CD4-positive, alpha-beta memory T cell (primary cell): Measurements from ENCODE around the gene JPH4. TPM values are rescaled to one million over a fixed set of nuclear protein-coding genes. Genes with fewer than 3 reads are reported as not detected.

Source experiments
- CTCF ChIA-PET: fragments of 350-600 bp; sonication (Branson Sonifier 250); formaldehyde crosslinking; loops from one replicate; lab custom pipeline; 2021; ENCODE audit warnings: inconsistent platforms; ENCODE audit not compliant: partially characterized antibody; lab: Charles Lee
- POLR2A ChIA-PET: fragments of 350-600 bp; sonication (Branson Sonifier 250); formaldehyde crosslinking; loops from one replicate; lab custom pipeline; 2021; ENCODE audit not compliant: partially characterized antibody; lab: Charles Lee
- DNase-seq, 5 donors: peaks; one replicate each; pipeline versions ENCODE4 v3.0.0 to v3.0.0-alpha.2; 2020 to 2022; ENCODE audit warnings: mixed read lengths in 1 of 5
- H3K27ac ChIP-seq: one replicate; pipeline ENCODE4 v1.7.0; 2013; ENCODE audit warnings: low read depth, low read length
- H3K27me3 ChIP-seq: 2 replicates; pipeline ENCODE4 v1.7.0; 2013; ENCODE audit warnings: mild to moderate bottlenecking, low read length, moderate library complexity; ENCODE audit not compliant: insufficient read depth
- H3K36me3 ChIP-seq: 2 replicates; pipeline ENCODE4 v1.7.0; 2013; ENCODE audit warnings: mild to moderate bottlenecking, low read length, moderate library complexity; ENCODE audit not compliant: insufficient read depth
- H3K4me1 ChIP-seq: 2 replicates; pipeline ENCODE4 v1.7.0; 2013; ENCODE audit warnings: mild to moderate bottlenecking, low read length, moderate library complexity; ENCODE audit not compliant: insufficient read depth
- H3K4me3 ChIP-seq, 2 donors: one replicate each; pipeline ENCODE4 v1.7.0; 2013; ENCODE audit warnings: low read length in 2 of 2, mild to moderate bottlenecking in 1 of 2
- H3K9me3 ChIP-seq, 2 donors: one replicate each; pipeline ENCODE4 v1.7.0; 2013; ENCODE audit warnings: low read length in 2 of 2, control low read depth in 1 of 2; ENCODE audit not compliant: control insufficient read depth in 1 of 2
- H3K27ac Mint-ChIP-seq, 7 donors: one replicate each; pipeline ENCODE4 v1.8.0; 2020 to 2021; ENCODE audit warnings: mixed read lengths in 7 of 7, mild to moderate bottlenecking in 6 of 7, inconsistent platforms in 3 of 7, moderate library complexity in 3 of 7
- H3K27me3 Mint-ChIP-seq, 2 donors: one replicate each; pipeline ENCODE4 v1.8.0; 2020 to 2021; ENCODE audit warnings: mixed read lengths in 2 of 2
- H3K36me3 Mint-ChIP-seq, 2 donors: one replicate each; pipeline ENCODE4 v1.8.0; 2020 to 2021; ENCODE audit warnings: mixed read lengths in 2 of 2, inconsistent platforms in 1 of 2, mild to moderate bottlenecking in 1 of 2
- H3K4me1 Mint-ChIP-seq, 4 donors: one replicate each; pipeline ENCODE4 v1.8.0; 2020 to 2021; ENCODE audit warnings: mixed read lengths in 4 of 4, mild to moderate bottlenecking in 1 of 4
- H3K4me3 Mint-ChIP-seq, 8 donors: one replicate each; pipeline ENCODE4 v1.8.0; 2020 to 2021; ENCODE audit warnings: mixed read lengths in 8 of 8, mild to moderate bottlenecking in 7 of 8, moderate library complexity in 6 of 8, inconsistent platforms in 3 of 8
- H3K9me3 Mint-ChIP-seq, 8 donors: one replicate each; pipeline ENCODE4 v1.8.0; 2020 to 2021; ENCODE audit warnings: mixed read lengths in 8 of 8, mild to moderate bottlenecking in 5 of 8, inconsistent platforms in 3 of 8, moderate library complexity in 1 of 8
- intact Hi-C: fragments of 100-400 bp; cut with micrococcal nuclease; formaldehyde crosslinking; loops from one replicate; pipeline ENCODE4 v1.15.1; 2023
- polyA plus RNA-seq, 2 donors: library from polyadenylated mRNA; unstranded; fragments of 300-500 nt; fragmentation: Illumina TruSeq; gene quantifications; one replicate each; pipeline ENCODE4 v1.2.3, GENCODE V29; 2021
- total RNA-seq, 2 experiments: library from RNA; stranded (reverse); gene quantifications; one replicate each; pipeline ENCODE4 v1.2.3, GENCODE V29; 2021

The JPH4 gene
- total and polyA plus RNA-seq, 4 experiments from 2014 or later = 0.08 TPM; not detected in 3

GRCh38 chr14:23565626-23566025 lies 13.0 kb downstream of the JPH4 start:
- no peaks in the 10 kb centered on the region for H3K9me3 ChIP-seq
- no peaks in the 10 kb centered on the region for H3K9me3 Mint-ChIP-seq
- POLR2A ChIA-PET = interaction anchor here (1.0 to 5.2 kb wide), 5 partner anchors 8 to 549 kb away, joined by 3 to 44 read pairs (median 5); partner anchors contain the start of genes DCAF11, NRL and THTPA
- no peaks in the 10 kb centered on the region for H3K27me3 Mint-ChIP-seq
- H3K27ac Mint-ChIP-seq = peak overlapping the region in 3 of 7 donors; percentile 55 to 61 (median 57)
- no peak overlapping the region for H3K27ac ChIP-seq
- CTCF ChIA-PET = interaction anchor here (4.6 to 9.5 kb wide), 2 partner anchors 8 to 88 kb away, joined by 24 to 174 read pairs; partner anchors contain the start of gene THTPA
- intact Hi-C loops = loop anchor here (2.0 to 5.0 kb wide), 2 partner anchors 97 to 867 kb away; partner anchors contain the start of gene NGDN
- peaks cover 49% of the 10 kb centered on the region for H3K36me3 ChIP-seq
- peaks cover 24 to 55% (median 38%) of the 10 kb centered on the region in 4 donors for H3K4me1 Mint-ChIP-seq
- H3K27me3 ChIP-seq = no peaks in the 10 kb centered on the region
- no peak overlapping the region for H3K4me3 ChIP-seq
- peak overlapping the region in 5 of 8 donors; percentile 17 to 43 (median 32) for H3K4me3 Mint-ChIP-seq
- no peak for DNase-seq
- peaks cover 22% of the 10 kb centered on the region for H3K4me1 ChIP-seq
- H3K36me3 Mint-ChIP-seq = peaks cover 23 to 49% of the 10 kb centered on the region in 2 donors

- H3K27me3 Mint-ChIP-seq = no peaks in the 10 kb centered on the region
- no peak overlapping the region for H3K27ac ChIP-seq
- H3K4me1 Mint-ChIP-seq = peaks cover 24 to 55% (median 38%) of the 10 kb centered on the region in 4 donors
- no peaks in the 10 kb centered on the region for H3K27me3 ChIP-seq
- intact Hi-C loops = loop anchor here (5.0 kb wide), 1 partner anchor 867 kb away; no protein-coding TSS in a partner anchor
- peaks cover 54% of the 10 kb centered on the region for H3K36me3 ChIP-seq
- H3K4me1 ChIP-seq = peaks cover 22% of the 10 kb centered on the region
- DNase-seq = no peak
- CTCF ChIA-PET = interaction anchor here (1.8 to 9.5 kb wide), 2 partner anchors 10 to 88 kb away, joined by 4 to 174 read pairs; no protein-coding TSS in a partner anchor
- H3K9me3 ChIP-seq = no peaks in the 10 kb centered on the region
- peak overlapping the region in 3 of 7 donors; percentile 12 to 63 (median 32) for H3K27ac Mint-ChIP-seq
- H3K36me3 Mint-ChIP-seq = peaks cover 27 to 54% of the 10 kb centered on the region in 2 donors
- no peaks in the 10 kb centered on the region for H3K9me3 Mint-ChIP-seq
- no peak overlapping the region for H3K4me3 ChIP-seq
- peak overlapping the region in 3 of 8 donors; percentile 42 to 52 (median 45) for H3K4me3 Mint-ChIP-seq
- POLR2A ChIA-PET = interaction anchor here (1.0 to 5.2 kb wide), 3 partner anchors 7 to 90 kb away, joined by 3 to 44 read pairs (median 19); no protein-coding TSS in a partner anchor
Observed at GRCh38 chr14:23564876-23565275, 13.7 kb downstream of the JPH4 start.

GRCh38 chr14:23564181-23564812 lies 14.3 kb downstream of the JPH4 start:
- Histone ChIP-seq H3K9me3 (no peaks in the 10 kb centered on the region), H3K4me1 (peaks cover 27% of the 10 kb centered on the region), H3K4me3 (no peak overlapping the region), H3K27me3 (no peaks in the 10 kb centered on the region), H3K36me3 (peaks cover 59% of the 10 kb centered on the region), H3K27ac (no peak overlapping the region)
- H3K9me3 Mint-ChIP-seq = no peaks in the 10 kb centered on the region
- H3K27ac Mint-ChIP-seq = peak overlapping the region in 2 of 7 donors; percentile 59 to 63
- no peaks in the 10 kb centered on the region for H3K27me3 Mint-ChIP-seq
- peaks cover 24 to 53% (median 38%) of the 10 kb centered on the region in 4 donors for H3K4me1 Mint-ChIP-seq
- peak overlapping the region in 3 of 8 donors; percentile 56 to 74 (median 63) for H3K4me3 Mint-ChIP-seq
- intact Hi-C loops = no loop called here
- POLR2A ChIA-PET = interaction anchor here (3.5 to 5.2 kb wide), 2 partner anchors 6 to 86 kb away, joined by 19 to 44 read pairs; no protein-coding TSS in a partner anchor
- CTCF ChIA-PET = interaction anchor here (1.7 to 9.5 kb wide), 4 partner anchors 10 to 87 kb away, joined by 4 to 174 read pairs (median 46); no protein-coding TSS in a partner anchor
- peaks cover 32 to 60% of the 10 kb centered on the region in 2 donors for H3K36me3 Mint-ChIP-seq
- DNase-seq = no peak

- H3K9me3 Mint-ChIP-seq = no peaks in the 10 kb centered on the region
- intact Hi-C loops = loop anchor here (2.0 kb wide), 1 partner anchor 235 kb away; no protein-coding TSS in a partner anchor
- Histone ChIP-seq H3K9me3 (no peaks in the 10 kb centered on the region), H3K4me3 (no peak overlapping the region), H3K36me3 (peaks cover 65% of the 10 kb centered on the region), H3K27me3 (no peaks in the 10 kb centered on the region), H3K4me1 (peaks cover 28% of the 10 kb centered on the region), H3K27ac (no peak overlapping the region)
- DNase-seq = no peak
- ChIA-PET CTCF (interaction anchor here (0.9 to 9.5 kb wide), 13 partner anchors 8 to 261 kb away, joined by 3 to 174 read pairs (median 4); partner anchors contain the start of genes PABPN1 and PPP1R3E), POLR2A (interaction anchor here (1.3 to 3.5 kb wide), 3 partner anchors 12 to 518 kb away, joined by 4 to 19 read pairs (median 9); partner anchors contain the start of gene ZFHX2)
- peaks cover 32 to 62% of the 10 kb centered on the region in 2 donors for H3K36me3 Mint-ChIP-seq
- peak overlapping the region in 3 of 7 donors; percentile 59 to 65 (median 62) for H3K27ac Mint-ChIP-seq
- no peaks in the 10 kb centered on the region for H3K27me3 Mint-ChIP-seq
- H3K4me1 Mint-ChIP-seq = peaks cover 22 to 48% (median 33%) of the 10 kb centered on the region in 4 donors
- H3K4me3 Mint-ChIP-seq = peak overlapping the region in 1 of 8 donors; percentile 74
Observed at GRCh38 chr14:23563473-23564180, 15.0 kb downstream of the JPH4 start.

- Histone ChIP-seq H3K27me3 (no peaks in the 10 kb centered on the region), H3K27ac (no peak overlapping the region), H3K4me1 (peaks cover 21% of the 10 kb centered on the region), H3K36me3 (peaks cover 72% of the 10 kb centered on the region), H3K4me3 (no peak overlapping the region), H3K9me3 (no peaks in the 10 kb centered on the region)
- POLR2A ChIA-PET = interaction anchor here (1.3 to 3.5 kb wide), 3 partner anchors 11 to 518 kb away, joined by 4 to 19 read pairs (median 9); partner anchors contain the start of gene ZFHX2
- intact Hi-C loops = loop anchor here (1.0 to 2.0 kb wide), 2 partner anchors 85 to 234 kb away; no protein-coding TSS in a partner anchor
- CTCF ChIA-PET = interaction anchor here (0.9 to 9.5 kb wide), 13 partner anchors 9 to 260 kb away, joined by 3 to 174 read pairs (median 4); partner anchors contain the start of genes PABPN1 and PPP1R3E
- Mint-ChIP-seq H3K27me3 (no peaks in the 10 kb centered on the region), H3K36me3 (peaks cover 32 to 64% of the 10 kb centered on the region in 2 donors), H3K4me3 (peak overlapping the region in 2 of 8 donors; percentile 44 to 51), H3K9me3 (no peaks in the 10 kb centered on the region), H3K4me1 (peaks cover 17 to 46% (median 30%) of the 10 kb centered on the region in 4 donors), H3K27ac (peak overlapping the region in 6 of 7 donors; percentile 16 to 81 (median 70))
- DNase-seq = peak; percentile 47 to 66 (median 53)
Observed at GRCh38 chr14:23562822-23563472, 15.6 kb downstream of the JPH4 start.
